HG02943 (cell line): Measurements from ENCODE around the gene UROC1.

Source experiments
- ATAC-seq: cut with Tn5 transposase; IDR thresholded peaks from one replicate; pipeline ENCODE4 v1.9.1; 2021; ENCODE audit warnings: mild to moderate bottlenecking, low read depth, moderate library complexity; ENCODE audit not compliant: unreplicated experiment

UROC1 gene

GRCh38 chr3:126519506-126520455 is 2.2 kb upstream of the UROC1 start:
- ATAC-seq: no peak

GRCh38 chr3:126518779-126519177 is 1.2 kb upstream of the UROC1 start:
- ATAC-seq: no peak

- ATAC-seq: no peak
Observed at GRCh38 chr3:126517986-126518778, 609 bp upstream of the UROC1 start.

- no peak for ATAC-seq
Observed at GRCh38 chr3:126516936-126517290, 660 bp downstream of the UROC1 start.

GRCh38 chr3:126516152-126516935 is 1.2 kb downstream of the UROC1 start:
- no peak for ATAC-seq

- no peak for ATAC-seq
Observed at GRCh38 chr3:126515066-126515706, 2.4 kb downstream of the UROC1 start.

GRCh38 chr3:126514161-126514560 is 3.4 kb downstream of the UROC1 start:
- ATAC-seq: no peak

GRCh38 chr3:126512916-126513650 is 4.5 kb downstream of the UROC1 start:
- no peak for ATAC-seq

GRCh38 chr3:126512026-126512425 is 5.5 kb downstream of the UROC1 start:
- no peak for ATAC-seq

- no peak for ATAC-seq
Observed at GRCh38 chr3:126511291-126511690, 6.3 kb downstream of the UROC1 start.

GRCh38 chr3:126510308-126510910 is 7.2 kb downstream of the UROC1 start:
- ATAC-seq: no peak

- ATAC-seq: no peak
Observed at GRCh38 chr3:126509597-126510307, 7.8 kb downstream of the UROC1 start.

GRCh38 chr3:126508564-126508964 is 9.0 kb downstream of the UROC1 start:
- no peak for ATAC-seq

GRCh38 chr3:126507886-126508285 is 9.7 kb downstream of the UROC1 start:
- ATAC-seq: no peak

GRCh38 chr3:126503701-126504100 is 13.9 kb downstream of the UROC1 start:
- ATAC-seq: no peak

GRCh38 chr3:126502656-126503055 is 14.9 kb downstream of the UROC1 start:
- ATAC-seq: no peak

- no peak for ATAC-seq
Observed at GRCh38 chr3:126501736-126502135, 15.8 kb downstream of the UROC1 start.

- no peak for ATAC-seq
Observed at GRCh38 chr3:126501054-126501453, 16.5 kb downstream of the UROC1 start.

- ATAC-seq: no peak
Observed at GRCh38 chr3:126500016-126500415, 17.6 kb downstream of the UROC1 start.
